D721Med (cell line): ENCODE results near the gene DIP2B.
"Not testable (repeated sequence)": the region's sequence is repeated elsewhere in the genome, so short reads cannot be mapped to it uniquely, and the experiment has no call there.

Experiments
- DNase-seq: peaks from one replicate; pipeline ENCODE4 v3.0.0; 2011; ENCODE audit warnings: low spot score; ENCODE audit not compliant: insufficient read length
- FAIRE-seq: peaks from 2 replicates; lab custom pipeline; 2011; peaks lifted over from hg19 to GRCh38; lab: Jason Lieb, UNC
- CTCF ChIP-seq: IDR thresholded peaks from 2 replicates; pipeline ENCODE4 v1.5.1; 2012; ENCODE audit warnings: mild to moderate bottlenecking, control low read depth; ENCODE audit not compliant: insufficient read depth; ENCODE audit errors: missing control alignments

DIP2B gene

GRCh38 chr12:50753232-50753769 lies 248.5 kb downstream of the DIP2B start:
- TF ChIP-seq CTCF: no peak

GRCh38 chr12:50763639-50764285 lies 259.0 kb downstream of the DIP2B start, which contains the start of gene ATF1:
Gene ATF1 (plus strand): TSS chr12:50764101. CDS start chr12:50780146, 16,045 bp downstream.
- no peak for FAIRE-seq

More at GRCh38 chr12:50753232-50753769, 248.5 kb downstream of the DIP2B start:
- DNase-seq (no peak), FAIRE-seq (no peak)

GRCh38 chr12:50764286-50765094 lies 259.7 kb downstream of the DIP2B start:
- no peak for DNase-seq
- TF ChIP-seq CTCF: peak; percentile 16
- no peak for FAIRE-seq

More at GRCh38 chr12:50763639-50764285, 259.0 kb downstream of the DIP2B start, which contains the start of gene ATF1:
- no peak for TF ChIP-seq CTCF
- DNase-seq: peak; percentile 84

GRCh38 chr12:50765095-50765911 lies 260.5 kb downstream of the DIP2B start:
- TF ChIP-seq CTCF: peak; percentile 67
- FAIRE-seq (no peak), DNase-seq (no peak)

GRCh38 chr12:50768391-50768790 lies 263.6 kb downstream of the DIP2B start:
- FAIRE-seq (no peak), DNase-seq (no peak)
- TF ChIP-seq CTCF: no peak

GRCh38 chr12:50768813-50769212 lies 264.0 kb downstream of the DIP2B start:
- DNase-seq, FAIRE-seq: not testable (repeated sequence)

GRCh38 chr12:50771409-50771808 lies 266.6 kb downstream of the DIP2B start:
- no peak for TF ChIP-seq CTCF
- FAIRE-seq (no peak), DNase-seq (no peak)
